ENCODE measurements around the gene TP53. TPM values are rescaled to one million over a fixed set of nuclear protein-coding genes. Genes with fewer than 3 reads are reported as not detected.

The TP53 gene
- polyA plus RNA-seq, 2 of the 4 experiments (the other 2 are of a cell fraction) = 59.4 to 65.9 TPM

- DNase-seq (ENCODE audit: low read depth in 1 of 2, low spot score in 1 of 2) (no peak), FAIRE-seq (no peak), ATAC-seq (0 out of 6 replicates have a peak, but pooled peaks of 1 of the 2 experiments have one; percentile 26)
- ChIA-PET POLR2A (interaction anchor here (7.5 kb wide), 1 partner anchor 8 kb away, joined by 40 read pairs; the partner anchor contains the start of gene TP53), CTCF (interaction anchor here (1.1 to 11.9 kb wide), 5 partner anchors 11 to 60 kb away, joined by 4 to 107 read pairs (median 6); partner anchors contain the start of genes SAT2, SHBG, TP53 and WRAP53)
- Histone ChIP-seq H3K4me1 (no peaks in the 10 kb centered on the region), H3K4me2 (no peak overlapping the region), H3K27ac (no peak overlapping the region), H3K4me3 (no peak overlapping the region), H3K9me3 (peaks cover 9% of the 10 kb centered on the region)
- TF ChIP-seq USF2 (IDR thresholded peaks at IDR 0.05) = no peak
- TF ChIP-seq HOXA7 (CRISPR knock-in tag; IDR thresholded peaks at IDR 0.05) = no peak
- no peak for TF ChIP-seq RCOR1 (IDR thresholded peaks at IDR 0.05; ENCODE audit: low read depth, low read length)
- TF ChIP-seq, protein P1, sequence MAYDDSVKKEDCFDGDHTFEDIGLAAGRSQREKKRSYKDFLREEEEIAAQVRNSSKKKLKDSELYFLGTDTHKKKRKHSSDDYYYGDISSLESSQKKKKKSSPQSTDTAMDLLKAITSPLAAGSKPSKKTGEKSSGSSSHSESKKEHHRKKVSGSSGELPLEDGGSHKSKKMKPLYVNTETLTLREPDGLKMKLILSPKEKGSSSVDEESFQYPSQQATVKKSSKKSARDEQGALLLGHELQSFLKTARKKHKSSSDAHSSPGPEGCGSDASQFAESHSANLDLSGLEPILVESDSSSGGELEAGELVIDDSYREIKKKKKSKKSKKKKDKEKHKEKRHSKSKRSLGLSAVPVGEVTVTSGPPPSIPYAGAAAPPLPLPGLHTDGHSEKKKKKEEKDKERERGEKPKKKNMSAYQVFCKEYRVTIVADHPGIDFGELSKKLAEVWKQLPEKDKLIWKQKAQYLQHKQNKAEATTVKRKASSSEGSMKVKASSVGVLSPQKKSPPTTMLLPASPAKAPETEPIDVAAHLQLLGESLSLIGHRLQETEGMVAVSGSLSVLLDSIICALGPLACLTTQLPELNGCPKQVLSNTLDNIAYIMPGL (CRISPR knock-in tag; IDR thresholded peaks at IDR 0.05; ENCODE audit: borderline replicate concordance) = no peak
- TF ChIP-seq BCL3 (IDR thresholded peaks at IDR 0.05) = no peak
- TF ChIP-seq, protein P2, sequence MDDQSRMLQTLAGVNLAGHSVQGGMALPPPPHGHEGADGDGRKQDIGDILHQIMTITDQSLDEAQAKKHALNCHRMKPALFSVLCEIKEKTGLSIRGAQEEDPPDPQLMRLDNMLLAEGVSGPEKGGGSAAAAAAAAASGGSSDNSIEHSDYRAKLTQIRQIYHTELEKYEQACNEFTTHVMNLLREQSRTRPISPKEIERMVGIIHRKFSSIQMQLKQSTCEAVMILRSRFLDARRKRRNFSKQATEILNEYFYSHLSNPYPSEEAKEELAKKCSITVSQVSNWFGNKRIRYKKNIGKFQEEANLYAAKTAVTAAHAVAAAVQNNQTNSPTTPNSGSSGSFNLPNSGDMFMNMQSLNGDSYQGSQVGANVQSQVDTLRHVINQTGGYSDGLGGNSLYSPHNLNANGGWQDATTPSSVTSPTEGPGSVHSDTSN (IDR thresholded peaks at IDR 0.05) = no peak
- no peak for TF ChIP-seq HES2 (IDR thresholded peaks at IDR 0.05)
- TF ChIP-seq RAD21 (conservative IDR thresholded peaks at IDR 0.05 in 1 of 2, IDR thresholded peaks at IDR 0.05 in 1 of 2) = no peak
- TF ChIP-seq, protein P3, sequence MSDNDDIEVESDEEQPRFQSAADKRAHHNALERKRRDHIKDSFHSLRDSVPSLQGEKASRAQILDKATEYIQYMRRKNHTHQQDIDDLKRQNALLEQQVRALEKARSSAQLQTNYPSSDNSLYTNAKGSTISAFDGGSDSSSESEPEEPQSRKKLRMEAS (IDR thresholded peaks at IDR 0.05) = no peak
- TF ChIP-seq JUN (IDR thresholded peaks at IDR 0.05) = no peak
- no peak for TF ChIP-seq MYC (IDR thresholded peaks at IDR 0.05; ENCODE audit: borderline replicate concordance, low read length)
- TF ChIP-seq HOXB5 (CRISPR knock-in tag; IDR thresholded peaks at IDR 0.05) = no peak
- TF ChIP-seq HOXB13 (CRISPR knock-in tag; IDR thresholded peaks at IDR 0.05; ENCODE audit: low read depth) = no peak
- no peak for TF ChIP-seq JUNB (IDR thresholded peaks at IDR 0.05)
- WGBS (ENCODE audit: missing lambda C conversion rate) = 89% methylated on average over 10 of the region's 10 CpGs
Observed at GRCh38 chr17:7677388-7678067, 9.8 kb downstream of the TP53 start.

- Histone ChIP-seq H3K27ac (no peak overlapping the region), H3K4me1 (no peaks in the 10 kb centered on the region), H3K4me3 (no peak overlapping the region), H3K4me2 (no peak overlapping the region), H3K9me3 (peaks cover 9% of the 10 kb centered on the region)
- WGBS (ENCODE audit: missing lambda C conversion rate) = 91% methylated on average over 5 of the region's 5 CpGs
- FAIRE-seq = no peak
- ChIA-PET POLR2A (interaction anchor here (7.5 kb wide), 1 partner anchor 9 kb away, joined by 40 read pairs; the partner anchor contains the start of gene TP53), CTCF (interaction anchor here (1.0 to 11.9 kb wide), 4 partner anchors 12 to 45 kb away, joined by 3 to 107 read pairs (median 38); partner anchors contain the start of genes SHBG, TP53 and WRAP53)
- no peak for DNase-seq (ENCODE audit: low read depth in 1 of 2, low spot score in 1 of 2)
- peak in 1 of 2 experiments; percentile 55; a peak in 3 of 6 replicates for ATAC-seq
- no peak for TF ChIP-seq PHF8 (IDR thresholded peaks at IDR 0.05; ENCODE audit: borderline replicate concordance, low read depth)
- no peak for TF ChIP-seq ZC3H11A (IDR thresholded peaks at IDR 0.05)
- TF ChIP-seq, protein P1 (CRISPR knock-in tag; IDR thresholded peaks at IDR 0.05; ENCODE audit: borderline replicate concordance) = no peak
- TF ChIP-seq CEBPB (IDR thresholded peaks at IDR 0.05) = no peak
- TF ChIP-seq RNF2 (IDR thresholded peaks at IDR 0.05; ENCODE audit: borderline replicate concordance, low read depth) = no peak
Observed at GRCh38 chr17:7676533-7676932, 10.8 kb downstream of the TP53 start.

Data from A549 (cell line).